ENCODE results near the gene LIN28A. TPM values are rescaled to one million over a fixed set of nuclear protein-coding genes. Genes with fewer than 3 reads are reported as not detected.

LIN28A gene
- total RNA-seq, 1 donor from 2014 or later, result not detected

- intact Hi-C loops (cut with DNase I), result no loop called here
- Histone ChIP-seq H3K4me3 (no peak overlapping the region), H3K27me3 (no peaks in the 10 kb centered on the region), H3K36me3 (peaks cover 0 to 20% of the 10 kb centered on the region in 2 donors), H3K27ac (no peak overlapping the region), H3K4me1 (peaks cover 6% of the 10 kb centered on the region), H3K9me3 (no peaks in the 10 kb centered on the region)
- DNase-seq (ENCODE audit: extremely low spot score in 2 of 2), result no peak
- TF ChIP-seq, protein P1, sequence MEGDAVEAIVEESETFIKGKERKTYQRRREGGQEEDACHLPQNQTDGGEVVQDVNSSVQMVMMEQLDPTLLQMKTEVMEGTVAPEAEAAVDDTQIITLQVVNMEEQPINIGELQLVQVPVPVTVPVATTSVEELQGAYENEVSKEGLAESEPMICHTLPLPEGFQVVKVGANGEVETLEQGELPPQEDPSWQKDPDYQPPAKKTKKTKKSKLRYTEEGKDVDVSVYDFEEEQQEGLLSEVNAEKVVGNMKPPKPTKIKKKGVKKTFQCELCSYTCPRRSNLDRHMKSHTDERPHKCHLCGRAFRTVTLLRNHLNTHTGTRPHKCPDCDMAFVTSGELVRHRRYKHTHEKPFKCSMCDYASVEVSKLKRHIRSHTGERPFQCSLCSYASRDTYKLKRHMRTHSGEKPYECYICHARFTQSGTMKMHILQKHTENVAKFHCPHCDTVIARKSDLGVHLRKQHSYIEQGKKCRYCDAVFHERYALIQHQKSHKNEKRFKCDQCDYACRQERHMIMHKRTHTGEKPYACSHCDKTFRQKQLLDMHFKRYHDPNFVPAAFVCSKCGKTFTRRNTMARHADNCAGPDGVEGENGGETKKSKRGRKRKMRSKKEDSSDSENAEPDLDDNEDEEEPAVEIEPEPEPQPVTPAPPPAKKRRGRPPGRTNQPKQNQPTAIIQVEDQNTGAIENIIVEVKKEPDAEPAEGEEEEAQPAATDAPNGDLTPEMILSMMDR (IDR thresholded peaks at IDR 0.05), result no peak
- no peak for TF ChIP-seq POLR2AphosphoS5 (IDR thresholded peaks at IDR 0.05; ENCODE audit: insufficient read depth in 1 of 2, low read depth in 1 of 2)
- TF ChIP-seq POLR2A (IDR thresholded peaks at IDR 0.05), result no peak
Observed at GRCh38 chr1:26478988-26479387, 68.4 kb downstream of the LIN28A start.

Other genes with a start within 250 kb of the LIN28A start
- gene C1orf232, start 241.9 kb upstream of the LIN28A start, total RNA-seq, result not detected
- gene ZNF593, start 240.9 kb upstream of the LIN28A start, total RNA-seq, result 18.7 TPM
- not detected for gene ZNF593OS, start 239.0 kb upstream of the LIN28A start, total RNA-seq
- gene CNKSR1, start 233.3 kb upstream of the LIN28A start, total RNA-seq, result 21.9 TPM
- gene CATSPER4, start 220.2 kb upstream of the LIN28A start, total RNA-seq, result not detected
- gene CEP85, start 176.6 kb upstream of the LIN28A start, total RNA-seq, result 9.1 TPM
- gene SH3BGRL3, start 130.7 kb upstream of the LIN28A start, total RNA-seq, result 115 TPM
- 7.1 TPM for gene UBXN11, start 104.2 kb upstream of the LIN28A start, total RNA-seq
- 8.1 TPM for gene CD52, start 92.9 kb upstream of the LIN28A start, total RNA-seq
- 67.0 TPM for gene CRYBG2, start 56.7 kb upstream of the LIN28A start, total RNA-seq
- gene ZNF683, start 38.1 kb upstream of the LIN28A start, total RNA-seq, result not detected
- gene DHDDS, start 21.5 kb downstream of the LIN28A start, total RNA-seq, result 24.8 TPM
- 127 TPM for gene HMGN2, start 61.6 kb downstream of the LIN28A start, total RNA-seq
- 22.8 TPM for gene RPS6KA1, start 118.9 kb downstream of the LIN28A start, total RNA-seq

All from vagina (tissue), 2 donors.